ENCODE results near the gene SOX4. TPM values are rescaled to one million over a fixed set of nuclear protein-coding genes. Genes with fewer than 3 reads are reported as not detected.
A peak's percentile ranks its signal among the peaks of the same experiment; 100 is the strongest.

Gene SOX4
- polyA plus RNA-seq, 3 donors = 2.2 to 15.7 (median 2.5) TPM

GRCh38 chr6:21596949-21597682, 3.6 kb downstream of the SOX4 start:
- Mint-ChIP-seq H3K9me3 (peaks cover 0 to 4% (median 2%) of the 10 kb centered on the region in 7 donors), H3K27ac (peak overlapping the region; percentile 82 to 96 (median 92)), H3K4me3 (peak overlapping the region; percentile 99), H3K27me3 (ENCODE audit: low read depth in 3 of 3) (peaks cover 1 to 2% (median 2%) of the 10 kb centered on the region in 3 donors), H3K4me1 (peaks cover 17% of the 10 kb centered on the region), H3K36me3 (peaks cover 4 to 15% of the 10 kb centered on the region in 2 donors)
- intact Hi-C loops (cut with micrococcal nuclease) = loop anchor here (10.0 kb wide), 3 partner anchors 258 to 1392 kb away; no protein-coding TSS in a partner anchor
- Histone ChIP-seq H2AFZ (ENCODE audit: insufficient read depth, low read depth, low read length, poor library complexity, severe bottlenecking) (peak overlapping the region; percentile 91), H3K36me3 (replicated peaks in 1 of 2; ENCODE audit: control insufficient read depth in 1 of 2, insufficient read depth in 2 of 2, low read length in 2 of 2) (no peaks in the 10 kb centered on the region), H3K4me3 (replicated peaks in 1 of 3; ENCODE audit: low read depth in 2 of 3, low read length in 3 of 3) (peak overlapping the region; percentile 82 to 94 (median 84)), H3K27ac (ENCODE audit: low read depth in 1 of 2, low read length in 2 of 2) (peak overlapping the region; percentile 44 to 78), H3K27me3 (ENCODE audit: control insufficient read depth in 2 of 2, insufficient read depth in 2 of 2, low read length in 2 of 2) (no peaks in the 10 kb centered on the region), H3K9me3 (replicated peaks in 1 of 2; ENCODE audit: control insufficient read depth in 1 of 2, insufficient read depth in 1 of 2, low read length in 2 of 2) (no peaks in the 10 kb centered on the region), H3K4me1 (ENCODE audit: control insufficient read depth in 1 of 2, insufficient read depth in 2 of 2, low read length in 2 of 2) (peaks cover 28 to 44% of the 10 kb centered on the region in 2 donors), H4K20me1 (ENCODE audit: insufficient read depth, low read length) (peaks cover 26% of the 10 kb centered on the region), H3K4me2 (replicated peaks; ENCODE audit: extremely low read depth, low read length, poor library complexity, severe bottlenecking) (peak overlapping the region; percentile 97), H3K9ac (ENCODE audit: insufficient read depth, low read length, poor library complexity, severe bottlenecking) (peak overlapping the region; percentile 75), H3K79me2 (ENCODE audit: insufficient read depth, low read length) (peaks cover 45% of the 10 kb centered on the region)
- DNase-seq = peak in 2 of 3 donors; percentile 11 to 42
- 0% methylated on average over 2 of the region's 14 CpGs for WGBS (ENCODE audit: insufficient coverage)
- TF ChIP-seq CTCF (IDR thresholded peaks at IDR 0.05) = peak; percentile 80

GRCh38 chr6:21597801-21598673, 4.5 kb downstream of the SOX4 start:
- peaks cover 45% of the 10 kb centered on the region for H3K79me2 ChIP-seq (ENCODE audit: insufficient read depth, low read length)
- no peaks in the 10 kb centered on the region for H3K9me3 ChIP-seq (replicated peaks in 1 of 2; ENCODE audit: control insufficient read depth in 1 of 2, insufficient read depth in 1 of 2, low read length in 2 of 2)
- H3K4me3 ChIP-seq (replicated peaks in 1 of 3; ENCODE audit: low read depth in 2 of 3, low read length in 3 of 3) = peak overlapping the region; percentile 82 to 94 (median 84)
- peak overlapping the region in 1 of 2 donors; percentile 37 for H3K27ac ChIP-seq (ENCODE audit: low read depth in 1 of 2, low read length in 2 of 2)
- H3K4me2 ChIP-seq (replicated peaks; ENCODE audit: extremely low read depth, low read length, poor library complexity, severe bottlenecking) = peak overlapping the region; percentile 97
- H4K20me1 ChIP-seq (ENCODE audit: insufficient read depth, low read length) = peaks cover 26% of the 10 kb centered on the region
- H3K36me3 ChIP-seq (replicated peaks in 1 of 2; ENCODE audit: control insufficient read depth in 1 of 2, insufficient read depth in 2 of 2, low read length in 2 of 2) = no peaks in the 10 kb centered on the region
- Mint-ChIP-seq H3K36me3 (peaks cover 5 to 15% of the 10 kb centered on the region in 2 donors), H3K4me1 (peaks cover 23% of the 10 kb centered on the region), H3K9me3 (peaks cover 0 to 4% (median 2%) of the 10 kb centered on the region in 7 donors), H3K27ac (peak overlapping the region in 2 of 7 donors; percentile 21 to 41), H3K4me3 (peak overlapping the region; percentile 99), H3K27me3 (ENCODE audit: low read depth in 3 of 3) (peaks cover 1 to 2% (median 2%) of the 10 kb centered on the region in 3 donors)
- H3K9ac ChIP-seq (ENCODE audit: insufficient read depth, low read length, poor library complexity, severe bottlenecking) = peak overlapping the region; percentile 75
- H2AFZ ChIP-seq (ENCODE audit: insufficient read depth, low read depth, low read length, poor library complexity, severe bottlenecking) = peak overlapping the region; percentile 46
- WGBS (ENCODE audit: insufficient coverage) = 0% methylated on average over 1 of the region's 14 CpGs
- no peak for TF ChIP-seq CTCF (IDR thresholded peaks at IDR 0.05)
- intact Hi-C loops (cut with micrococcal nuclease) = loop anchor here (10.0 kb wide), 3 partner anchors 257 to 1393 kb away; no protein-coding TSS in a partner anchor
- no peaks in the 10 kb centered on the region for H3K27me3 ChIP-seq (ENCODE audit: control insufficient read depth in 2 of 2, insufficient read depth in 2 of 2, low read length in 2 of 2)
- no peak for DNase-seq
- H3K4me1 ChIP-seq (ENCODE audit: control insufficient read depth in 1 of 2, insufficient read depth in 2 of 2, low read length in 2 of 2) = peaks cover 20 to 35% of the 10 kb centered on the region in 2 donors
